Endothelial cell of umbilical vein (primary cell): ENCODE data around the gene C2orf74.

Source experiments
- CTCF ChIP-seq, 2 donors: IDR thresholded peaks; 1 replicate in 1 of 2; 2 replicates in 1 of 2; pipeline ENCODE4 v1.5.1; 2011; ENCODE audit warnings: low read length in 2 of 2, mild to moderate bottlenecking in 2 of 2, moderate library complexity in 2 of 2, control low read depth in 1 of 2, inconsistent platforms in 1 of 2, low read depth in 1 of 2; ENCODE audit not compliant: insufficient read depth in 1 of 2; ENCODE audit errors: extremely low read depth in 1 of 2
- POLR2A ChIP-seq: IDR thresholded peaks from 2 replicates; pipeline ENCODE4 v1.6.1; 2012; ENCODE audit warnings: low read depth, mild to moderate bottlenecking, control low read depth, low read length
- POLR2AphosphoS5 ChIP-seq: IDR thresholded peaks from 2 replicates; pipeline ENCODE4 v1.6.1; 2012; ENCODE audit warnings: low read depth, mild to moderate bottlenecking, control low read depth, low read length, moderate library complexity; ENCODE audit not compliant: insufficient read depth

- TF ChIP-seq POLR2A (no peak), CTCF (IDR thresholded peaks at IDR 0.05; ENCODE audit: extremely low read depth in 1 of 2, insufficient read depth in 1 of 2, low read depth in 1 of 2, low read length in 2 of 2) (no peak), POLR2AphosphoS5 (no peak)
These were observed 48.5 kb downstream of the C2orf74 start for GRCh38 chr2:61210332-61210981.
